Central memory CD4-positive, alpha-beta T cell (primary cell): ENCODE measurements around the gene KIF2C.
"Not testable (repeated sequence)": the region's sequence is repeated elsewhere in the genome, so short reads cannot be mapped to it uniquely, and the experiment has no call there.

ENCODE experiments used
- DNase-seq: peaks from one replicate; pipeline ENCODE4 v3.0.0; 2022

Gene KIF2C

GRCh38 chr1:44812822-44813543 lies 73.3 kb downstream of the KIF2C start:
- DNase-seq = no peak

- not testable (repeated sequence) for DNase-seq
These were observed 76.3 kb downstream of the KIF2C start for GRCh38 chr1:44815926-44816325.

- DNase-seq = no peak
These were observed 77.7 kb downstream of the KIF2C start for GRCh38 chr1:44817307-44817706.
